ENCODE measurements around the gene OLFML2A. TPM values are rescaled to one million over a fixed set of nuclear protein-coding genes. Genes with fewer than 3 reads are reported as not detected.

Gene OLFML2A
- total RNA-seq, 6 experiments from 2014 or later, result 0.12 to 0.74 (median 0.40) TPM

DNA sequence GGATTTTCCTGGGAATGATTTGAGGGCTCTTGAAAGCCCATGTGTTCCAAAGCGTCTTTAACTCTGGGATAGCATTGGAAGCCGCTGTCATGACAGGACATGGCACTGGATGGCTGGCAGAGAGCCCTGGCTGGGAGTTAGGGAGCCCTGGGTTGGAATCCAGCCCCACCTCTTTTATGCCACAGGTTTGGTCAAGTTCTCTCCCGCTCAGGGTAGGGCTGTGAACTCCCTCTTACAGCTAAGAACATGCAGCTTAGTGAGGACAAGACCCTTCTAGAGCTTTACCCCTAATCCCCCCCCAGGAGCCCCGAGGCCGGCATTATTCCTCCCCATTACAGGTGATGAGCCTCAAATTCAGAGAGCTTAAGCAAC lies 37.2 kb downstream of the OLFML2A start:
- Histone ChIP-seq H3K36me3 (no peaks in the 10 kb centered on the region), H3K4me3 (no peak overlapping the region), H3K27me3 (no peaks in the 10 kb centered on the region), H3K27ac (no peak overlapping the region), H3K4me1 (peaks cover 0 to 4% (median 0%) of the 10 kb centered on the region in 4 donors), H3K9me3 (no peaks in the 10 kb centered on the region)
- intact Hi-C loops (cut with DNase I), result no loop called here
- no peak for TF ChIP-seq POLR2A (IDR thresholded peaks at IDR 0.05)
- TF ChIP-seq, protein P1, sequence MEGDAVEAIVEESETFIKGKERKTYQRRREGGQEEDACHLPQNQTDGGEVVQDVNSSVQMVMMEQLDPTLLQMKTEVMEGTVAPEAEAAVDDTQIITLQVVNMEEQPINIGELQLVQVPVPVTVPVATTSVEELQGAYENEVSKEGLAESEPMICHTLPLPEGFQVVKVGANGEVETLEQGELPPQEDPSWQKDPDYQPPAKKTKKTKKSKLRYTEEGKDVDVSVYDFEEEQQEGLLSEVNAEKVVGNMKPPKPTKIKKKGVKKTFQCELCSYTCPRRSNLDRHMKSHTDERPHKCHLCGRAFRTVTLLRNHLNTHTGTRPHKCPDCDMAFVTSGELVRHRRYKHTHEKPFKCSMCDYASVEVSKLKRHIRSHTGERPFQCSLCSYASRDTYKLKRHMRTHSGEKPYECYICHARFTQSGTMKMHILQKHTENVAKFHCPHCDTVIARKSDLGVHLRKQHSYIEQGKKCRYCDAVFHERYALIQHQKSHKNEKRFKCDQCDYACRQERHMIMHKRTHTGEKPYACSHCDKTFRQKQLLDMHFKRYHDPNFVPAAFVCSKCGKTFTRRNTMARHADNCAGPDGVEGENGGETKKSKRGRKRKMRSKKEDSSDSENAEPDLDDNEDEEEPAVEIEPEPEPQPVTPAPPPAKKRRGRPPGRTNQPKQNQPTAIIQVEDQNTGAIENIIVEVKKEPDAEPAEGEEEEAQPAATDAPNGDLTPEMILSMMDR (IDR thresholded peaks at IDR 0.05), result no peak
- DNase-seq (no peak), ATAC-seq (no peak)
- WGBS (ENCODE audit: insufficient coverage, low coverage, low lambda C conversion rate, missing lambda C conversion rate), result 65% methylated on average over 2 of the region's 5 CpGs

DNA sequence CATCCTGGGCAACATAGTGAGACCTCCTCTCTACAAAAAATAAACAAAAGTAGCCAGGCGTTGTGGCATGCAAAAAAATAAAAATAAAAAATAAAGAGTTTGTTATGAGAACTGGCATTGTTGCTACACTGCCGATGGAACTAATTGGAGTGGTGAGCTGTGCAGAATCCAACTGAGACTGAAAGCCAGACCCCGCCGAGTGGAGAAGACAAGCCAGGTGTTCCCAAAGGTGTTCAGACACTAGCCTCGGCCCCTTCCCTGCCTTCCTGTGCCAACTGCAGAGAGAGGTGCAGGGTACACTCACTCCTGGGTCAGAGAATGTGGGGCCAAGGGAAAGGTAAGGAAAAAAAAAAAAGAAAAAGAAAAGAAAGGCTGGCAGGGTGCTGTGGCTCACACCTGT lies 38.7 kb downstream of the OLFML2A start:
- TF ChIP-seq, protein P1 (IDR thresholded peaks at IDR 0.05), result no peak
- TF ChIP-seq POLR2A (IDR thresholded peaks at IDR 0.05), result no peak
- Histone ChIP-seq H3K27me3 (no peaks in the 10 kb centered on the region), H3K4me1 (peaks cover 0 to 4% (median 0%) of the 10 kb centered on the region in 4 donors), H3K4me3 (no peak overlapping the region), H3K36me3 (no peaks in the 10 kb centered on the region), H3K9me3 (no peaks in the 10 kb centered on the region), H3K27ac (no peak overlapping the region)
- ATAC-seq (no peak), DNase-seq (peak in 1 of 3 donors; percentile 6)
- intact Hi-C loops (cut with DNase I), result no loop called here
- WGBS (ENCODE audit: insufficient coverage, low coverage, low lambda C conversion rate, missing lambda C conversion rate), result 67% methylated on average over 1 of the region's 5 CpGs

DNA sequence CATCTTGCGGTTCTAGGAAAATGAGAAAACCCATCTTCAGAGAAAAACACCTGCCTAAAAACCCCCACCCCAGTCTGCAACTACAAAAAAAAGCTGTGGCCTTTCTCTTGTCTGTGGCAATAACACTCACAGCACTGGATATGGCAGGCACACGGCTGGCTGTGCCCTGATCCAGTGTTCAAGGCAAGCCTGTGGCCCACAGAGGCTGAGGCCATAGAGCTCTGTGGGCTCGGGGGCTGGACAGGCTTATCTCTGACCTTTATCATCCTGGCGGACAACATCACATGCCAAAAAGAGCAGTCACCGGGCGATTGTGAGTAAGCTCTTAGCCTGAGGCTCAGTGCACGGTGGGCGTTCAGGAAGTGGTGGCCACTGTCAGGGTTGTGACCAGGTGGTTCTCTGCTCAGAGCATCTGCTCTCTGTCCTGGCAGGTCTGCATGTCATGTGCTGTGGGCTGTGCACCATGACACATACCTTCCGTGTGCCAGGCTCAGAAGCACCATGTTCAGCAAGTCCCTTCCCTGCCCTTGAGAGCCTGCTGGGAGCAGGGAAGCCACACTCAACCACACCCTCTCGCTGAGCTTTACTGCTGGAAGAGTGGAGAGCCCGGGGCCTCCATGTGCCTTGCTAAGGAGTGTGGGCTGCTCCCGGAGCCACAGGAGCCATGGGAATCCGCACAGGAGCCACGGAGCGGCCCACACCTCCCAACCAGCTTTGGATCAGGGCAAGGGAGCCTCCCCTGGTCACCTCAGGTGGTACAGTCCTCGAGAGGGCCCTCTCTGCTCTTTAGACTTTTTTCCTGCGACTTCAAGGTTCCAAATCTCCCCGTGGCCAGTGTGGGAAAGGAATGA lies 41.7 kb downstream of the OLFML2A start:
- TF ChIP-seq POLR2A (IDR thresholded peaks at IDR 0.05), result no peak
- TF ChIP-seq, protein P1 (IDR thresholded peaks at IDR 0.05), result no peak
- no peaks in the 10 kb centered on the region for H3K27me3 ChIP-seq
- H3K9me3 ChIP-seq, result no peaks in the 10 kb centered on the region
- peaks cover 0 to 4% (median 0%) of the 10 kb centered on the region in 4 donors for H3K4me1 ChIP-seq
- no peaks in the 10 kb centered on the region for H3K36me3 ChIP-seq
- 29% methylated on average over 6 of the region's 18 CpGs for WGBS (ENCODE audit: insufficient coverage, low coverage, low lambda C conversion rate, missing lambda C conversion rate)
- H3K27ac ChIP-seq, result no peak overlapping the region
- intact Hi-C loops (cut with DNase I), result no loop called here
- H3K4me3 ChIP-seq, result no peak overlapping the region
- DNase-seq, result peak in 2 of 3 donors; percentile 51 to 53
- peak; percentile 67 to 94 (median 74) for ATAC-seq

DNA sequence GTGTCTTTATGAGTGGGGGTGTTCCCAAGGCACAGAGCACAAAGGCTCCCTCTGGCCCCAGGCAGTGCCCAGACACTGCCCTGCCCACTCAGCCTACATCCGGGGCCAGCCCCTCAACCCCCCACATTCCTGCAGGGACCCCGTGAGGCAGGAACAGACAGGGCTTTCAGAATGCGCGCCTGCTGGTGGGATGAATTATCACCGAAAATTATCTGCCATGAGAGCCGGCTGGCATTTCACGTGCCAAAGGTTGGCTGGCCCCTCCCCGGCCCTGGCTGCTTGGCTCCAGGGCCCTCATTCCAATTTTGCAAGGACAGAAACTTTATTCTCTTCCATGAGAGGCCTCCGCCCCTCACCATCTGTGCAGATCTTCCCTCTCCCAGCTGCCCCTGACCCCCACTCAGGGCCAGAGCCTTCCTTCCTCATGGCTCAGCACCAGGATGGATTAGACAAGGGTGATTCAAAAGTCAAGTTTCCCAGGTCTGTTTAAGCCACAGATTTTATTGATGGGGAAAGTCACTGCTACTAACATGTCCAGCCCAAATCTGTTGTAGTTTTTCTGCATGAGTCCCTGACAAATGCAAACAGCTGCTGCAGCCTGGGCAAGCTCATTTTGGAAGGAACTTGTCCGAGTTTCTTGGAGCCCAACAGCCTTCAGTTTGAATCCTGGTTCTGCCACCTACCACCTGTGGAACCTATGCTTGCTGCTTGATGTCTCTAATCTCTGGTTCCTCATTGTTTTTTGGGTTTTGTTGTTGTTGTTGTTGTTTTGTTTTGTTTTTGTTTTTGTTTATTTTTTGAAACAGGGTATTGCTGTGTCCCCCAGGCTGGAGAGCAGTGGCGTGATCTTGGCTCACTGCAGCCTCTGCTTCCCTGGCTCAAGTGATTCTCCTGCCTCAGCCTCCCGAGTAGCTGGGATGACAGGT lies 44.0 kb downstream of the OLFML2A start:
- no peaks in the 10 kb centered on the region for H3K36me3 ChIP-seq
- H3K4me3 ChIP-seq, result no peak overlapping the region
- H3K27ac ChIP-seq, result no peak overlapping the region
- TF ChIP-seq, protein P1 (IDR thresholded peaks at IDR 0.05), result no peak
- TF ChIP-seq POLR2A (IDR thresholded peaks at IDR 0.05), result no peak
- H3K4me1 ChIP-seq, result peaks cover 0 to 4% (median 0%) of the 10 kb centered on the region in 4 donors
- intact Hi-C loops (cut with DNase I), result no loop called here
- no peaks in the 10 kb centered on the region for H3K27me3 ChIP-seq
- 63% methylated on average over 3 of the region's 12 CpGs for WGBS (ENCODE audit: insufficient coverage, low coverage, low lambda C conversion rate, missing lambda C conversion rate)
- DNase-seq (peak in 1 of 3 donors; percentile 14), ATAC-seq (no peak)
- no peaks in the 10 kb centered on the region for H3K9me3 ChIP-seq
